ENCODE data around the gene OR4M1. TPM values are rescaled to one million over a fixed set of nuclear protein-coding genes. Genes with fewer than 3 reads are reported as not detected.
"Not testable (repeated sequence)": the region's sequence is repeated elsewhere in the genome, so short reads cannot be mapped to it uniquely, and the experiment has no call there.

Gene OR4M1
- total RNA-seq = not detected

- not testable (repeated sequence) for DNase-seq (ENCODE audit: low spot score)
These were observed at the start of gene OR4M1 for GRCh38 chr14:19773204-19773603. OR4M1 (plus strand) TSS chr14:19773504; CDS start chr14:19780323, 6,819 bp downstream.

- DNase-seq (ENCODE audit: low spot score) = no peak
These were observed 43.9 kb upstream of the OR4M1 start for GRCh38 chr14:19729359-19729758.

GRCh38 chr14:19729763-19730162, 43.5 kb upstream of the OR4M1 start:
- no peak for DNase-seq (ENCODE audit: low spot score)

- not testable (repeated sequence) for DNase-seq (ENCODE audit: low spot score)
These were observed 39.4 kb upstream of the OR4M1 start for GRCh38 chr14:19733893-19734292.

- DNase-seq (ENCODE audit: low spot score) = no peak
These were observed 30.0 kb upstream of the OR4M1 start, which contains the start of gene OR4Q3 for GRCh38 chr14:19743256-19743655. OR4Q3 (plus strand) TSS chr14:19743571.

- DNase-seq (ENCODE audit: low spot score) = not testable (repeated sequence)
These were observed 21.0 kb upstream of the OR4M1 start for GRCh38 chr14:19752316-19752715.

- no peak for DNase-seq (ENCODE audit: low spot score)
These were observed 19.1 kb upstream of the OR4M1 start for GRCh38 chr14:19754172-19754571.

GRCh38 chr14:19771491-19771890, 1.8 kb upstream of the OR4M1 start:
- not testable (repeated sequence) for DNase-seq (ENCODE audit: low spot score)

- DNase-seq (ENCODE audit: low spot score) = no peak
These were observed 1.3 kb upstream of the OR4M1 start for GRCh38 chr14:19771895-19772430.

GRCh38 chr14:19772454-19772853, 850 bp upstream of the OR4M1 start:
- not testable (repeated sequence) for DNase-seq (ENCODE audit: low spot score)

- no peak for DNase-seq (ENCODE audit: low spot score)
These were observed 2.3 kb downstream of the OR4M1 start for GRCh38 chr14:19775587-19775986.

GRCh38 chr14:19785848-19786247, 12.5 kb downstream of the OR4M1 start:
- not testable (repeated sequence) for DNase-seq (ENCODE audit: low spot score)

- DNase-seq (ENCODE audit: low spot score) = not testable (repeated sequence)
These were observed 14.0 kb downstream of the OR4M1 start for GRCh38 chr14:19787318-19787717.

- DNase-seq (ENCODE audit: low spot score) = not testable (repeated sequence)
These were observed 14.8 kb downstream of the OR4M1 start for GRCh38 chr14:19788150-19788549.

GRCh38 chr14:19796520-19797108, 23.3 kb downstream of the OR4M1 start:
- DNase-seq (ENCODE audit: low spot score) = not testable (repeated sequence)

- no peak for DNase-seq (ENCODE audit: low spot score)
These were observed 26.6 kb downstream of the OR4M1 start for GRCh38 chr14:19799880-19800279.

- no peak for DNase-seq (ENCODE audit: low spot score)
These were observed 27.2 kb downstream of the OR4M1 start for GRCh38 chr14:19800282-19801117.

GRCh38 chr14:19801118-19801464, 27.8 kb downstream of the OR4M1 start:
- DNase-seq (ENCODE audit: low spot score) = no peak

- DNase-seq (ENCODE audit: low spot score) = not testable (repeated sequence)
These were observed 30.2 kb downstream of the OR4M1 start, which contains the start of gene OR4N2 for GRCh38 chr14:19803470-19803869. OR4N2 (plus strand) TSS chr14:19803770; CDS start chr14:19827449, 23,679 bp downstream.

GRCh38 chr14:19813171-19813920, 40.0 kb downstream of the OR4M1 start:
- DNase-seq (ENCODE audit: low spot score) = not testable (repeated sequence)

- not testable (repeated sequence) for DNase-seq (ENCODE audit: low spot score)
These were observed 46.6 kb downstream of the OR4M1 start for GRCh38 chr14:19819879-19820278.

GRCh38 chr14:19821016-19821415, 47.7 kb downstream of the OR4M1 start:
- not testable (repeated sequence) for DNase-seq (ENCODE audit: low spot score)

Measured in ureter (tissue), 1 donor.